Stimulated activated CD4-positive, alpha-beta T cell treated with anti-CD3 and anti-CD28 coated beads, TNF-alpha, amount 100 ng/mL, for 24 hours (primary cell): ENCODE measurements around the gene FRAS1.
"Not testable (repeated sequence)": the region's sequence is repeated elsewhere in the genome, so short reads cannot be mapped to it uniquely, and the experiment has no call there.

Experiments
- DNase-seq, 3 experiments: peaks; one replicate each; pipeline ENCODE4 v3.0.0-alpha.2; 2020; ENCODE audit warnings: low read depth in 3 of 3

Gene FRAS1

GRCh38 chr4:78208896-78209295 is 151.8 kb downstream of the FRAS1 start:
- not testable (repeated sequence) for DNase-seq

DNA sequence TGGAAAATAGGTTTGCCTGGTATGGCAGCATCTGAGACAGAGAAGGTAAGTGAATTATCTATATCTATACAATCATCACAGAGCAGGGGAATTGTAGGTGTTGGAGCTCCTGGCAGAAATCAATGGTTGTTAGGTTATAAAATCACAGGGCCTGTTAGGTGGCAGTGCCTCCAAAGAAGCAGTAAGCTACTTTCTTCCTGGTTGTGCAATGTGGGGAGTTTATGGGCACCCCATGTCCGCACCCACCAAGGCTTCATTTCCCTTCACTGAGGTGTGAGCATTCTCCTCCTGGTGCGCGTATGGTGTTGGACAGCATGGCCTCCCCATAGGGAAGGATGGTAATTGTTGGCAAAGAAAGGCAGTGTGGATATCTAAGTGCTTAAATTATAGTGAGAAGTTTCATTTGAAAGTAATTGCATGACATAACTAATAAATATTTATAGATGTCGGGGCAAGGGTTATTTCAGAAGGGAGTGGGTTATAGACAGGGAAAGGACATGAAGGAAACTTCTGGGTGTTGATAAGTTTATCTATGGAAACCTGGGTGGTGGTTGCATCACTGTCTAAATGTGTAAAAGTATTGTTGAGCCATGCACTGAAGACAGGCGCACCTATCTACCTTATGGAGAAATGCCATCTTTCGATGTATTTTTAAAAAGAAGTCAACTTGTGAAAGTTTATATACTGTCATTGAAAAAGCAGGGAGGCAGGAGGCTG is 153.7 kb downstream of the FRAS1 start:
- no peak for DNase-seq

DNA sequence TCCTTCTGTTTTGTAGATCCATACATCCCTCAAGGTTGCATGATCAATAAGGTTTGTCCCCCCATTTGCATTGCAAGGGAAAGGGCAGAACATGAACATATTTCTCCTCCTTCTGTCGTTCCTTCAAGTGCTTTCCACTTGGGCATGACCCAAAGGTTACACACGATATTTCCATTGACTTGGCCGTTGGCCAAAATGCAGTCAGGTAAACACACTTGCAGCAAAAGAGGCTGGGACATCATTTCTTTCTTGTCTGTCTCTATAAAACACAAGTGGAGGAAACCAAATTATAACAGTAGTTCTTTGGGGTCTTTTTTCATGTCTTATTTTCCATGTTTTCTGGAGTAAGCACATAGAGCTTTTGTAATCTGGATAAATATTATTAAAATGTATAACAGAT is 156.1 kb downstream of the FRAS1 start:
- DNase-seq: no peak

- DNase-seq: no peak
These were observed 157.0 kb downstream of the FRAS1 start for GRCh38 chr4:78214078-78214477.

DNA sequence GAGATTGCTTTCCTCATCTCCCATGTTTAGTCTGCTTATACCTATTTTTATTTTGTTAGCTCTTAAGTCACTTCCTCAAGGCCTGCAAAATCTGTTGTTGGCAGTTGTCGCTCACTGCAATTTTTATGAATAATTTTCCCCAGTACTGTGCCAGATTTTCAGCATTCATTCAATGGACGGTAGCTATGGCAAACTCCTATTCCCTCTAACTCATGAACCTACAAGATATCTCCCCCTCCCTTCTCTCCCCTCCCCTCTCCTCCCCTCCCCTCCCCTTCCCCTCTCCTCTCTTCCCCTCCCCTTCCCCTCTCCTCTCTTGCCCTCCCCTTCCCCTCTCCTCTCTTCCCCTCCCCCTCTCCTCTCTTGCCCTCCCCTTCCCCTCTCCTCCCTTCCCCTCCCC is 160.4 kb downstream of the FRAS1 start:
- no peak for DNase-seq

- DNase-seq: no peak
These were observed 161.1 kb downstream of the FRAS1 start for GRCh38 chr4:78218260-78218659.

DNA sequence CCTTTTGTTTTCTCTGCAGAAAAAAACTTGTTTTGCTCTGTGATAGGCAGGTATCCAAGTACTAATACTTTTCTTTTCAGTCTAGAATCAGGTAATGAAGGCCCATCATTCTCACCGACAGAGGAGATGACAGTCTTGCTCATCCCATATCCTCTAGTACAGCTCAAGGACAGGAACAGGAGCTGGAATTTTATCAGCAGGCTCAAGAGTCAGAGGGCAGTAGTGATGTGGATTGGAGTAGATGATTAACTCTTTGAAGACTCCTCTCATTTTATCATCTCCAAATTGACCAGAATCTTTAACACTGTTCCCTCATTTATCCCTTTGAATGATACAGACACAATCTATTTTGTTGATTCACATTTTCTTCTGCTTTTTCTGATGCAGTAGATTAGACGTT is 162.7 kb downstream of the FRAS1 start:
- DNase-seq: no peak

- DNase-seq: no peak
These were observed 163.2 kb downstream of the FRAS1 start for GRCh38 chr4:78220283-78220682.

GRCh38 chr4:78222575-78223186 is 165.6 kb downstream of the FRAS1 start:
- DNase-seq: no peak

GRCh38 chr4:78225236-78225635 is 168.1 kb downstream of the FRAS1 start:
- DNase-seq: no peak

GRCh38 chr4:78226279-78226678 is 169.2 kb downstream of the FRAS1 start:
- no peak for DNase-seq

- no peak for DNase-seq
These were observed 170.4 kb downstream of the FRAS1 start for GRCh38 chr4:78227411-78228057.

DNA sequence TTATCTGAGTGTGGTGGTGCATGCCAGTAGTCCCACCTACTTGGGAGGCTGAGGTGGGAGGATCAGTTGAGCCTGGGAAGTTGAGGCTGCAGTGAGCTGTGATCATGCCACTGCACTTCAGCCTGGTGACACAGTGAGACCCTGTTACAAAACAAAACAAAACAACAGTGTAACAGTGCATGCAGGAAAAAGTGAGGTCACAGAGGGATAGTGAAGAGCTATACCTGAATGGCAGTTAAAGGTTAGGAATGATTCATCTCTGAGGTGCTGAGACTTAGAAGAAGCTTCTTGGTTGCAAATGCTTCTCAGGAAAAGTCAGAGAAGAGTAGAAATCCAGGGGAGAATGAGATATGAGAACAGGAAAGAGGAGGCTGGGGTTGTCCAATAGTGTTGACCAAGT is 178.7 kb downstream of the FRAS1 start:
- no peak for DNase-seq

DNA sequence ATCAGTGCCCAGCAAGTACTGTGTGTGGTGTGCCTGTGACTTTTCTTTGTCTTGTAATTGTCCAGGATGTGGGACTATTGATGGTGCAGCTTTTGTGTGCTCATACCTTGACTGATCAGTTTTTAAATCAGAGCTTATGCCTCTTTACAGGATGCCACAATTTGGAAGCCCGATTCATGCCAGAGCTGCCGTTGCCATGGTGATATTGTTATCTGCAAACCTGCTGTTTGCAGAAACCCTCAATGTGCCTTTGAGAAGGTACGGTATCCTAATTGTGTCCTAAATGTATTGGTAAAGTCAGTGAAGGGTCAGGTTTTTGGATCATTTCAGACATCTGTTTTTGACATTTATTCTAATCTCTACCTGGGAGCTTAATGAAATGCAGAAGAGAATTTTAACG is 180.2 kb downstream of the FRAS1 start:
- no peak for DNase-seq

GRCh38 chr4:78242071-78242470 is 184.9 kb downstream of the FRAS1 start:
- DNase-seq: no peak

DNA sequence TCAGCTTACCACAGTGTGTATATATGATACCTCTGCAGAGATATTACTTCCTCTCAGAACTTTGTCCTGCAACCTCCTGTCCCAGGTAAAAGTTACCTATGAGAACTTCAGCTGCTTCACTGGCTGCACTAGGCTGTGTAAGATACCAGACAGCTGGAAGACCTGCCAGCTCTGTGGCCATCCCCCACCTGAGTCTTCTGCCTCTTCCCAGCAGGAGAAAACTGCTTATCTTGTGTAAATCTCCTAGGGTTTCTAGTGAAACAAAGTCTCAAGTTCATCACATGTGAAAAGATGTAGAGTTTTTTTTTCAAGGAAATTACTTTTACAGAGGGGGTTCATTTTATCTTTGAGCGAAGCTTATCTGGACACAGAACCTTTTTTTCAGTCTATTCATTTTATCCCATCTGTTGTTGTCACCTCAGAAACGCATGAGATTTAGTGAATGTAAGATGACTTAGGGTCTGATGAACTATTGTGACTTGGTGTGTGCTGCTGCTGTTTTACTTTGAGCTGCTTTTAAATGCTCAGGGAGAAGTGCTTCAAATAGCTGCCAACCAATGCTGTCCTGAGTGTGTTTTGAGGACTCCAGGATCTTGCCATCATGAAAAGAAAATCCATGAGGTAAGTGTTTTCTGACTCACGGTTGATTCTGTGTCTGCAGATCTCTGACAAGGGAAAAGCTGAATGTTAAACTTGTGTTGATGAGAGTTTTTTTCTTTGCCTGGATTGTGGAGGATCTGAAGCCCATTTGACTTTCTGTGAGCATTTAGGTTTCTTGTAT is 187.8 kb downstream of the FRAS1 start:
- no peak for DNase-seq

- DNase-seq: no peak
These were observed 190.6 kb downstream of the FRAS1 start for GRCh38 chr4:78247536-78248285.

GRCh38 chr4:78250500-78250899 is 193.4 kb downstream of the FRAS1 start:
- no peak for DNase-seq

- not testable (repeated sequence) for DNase-seq
These were observed 195.7 kb downstream of the FRAS1 start for GRCh38 chr4:78252773-78253172.

- no peak for DNase-seq
These were observed 197.8 kb downstream of the FRAS1 start for GRCh38 chr4:78254893-78255292.

GRCh38 chr4:78265006-78265405 is 207.9 kb downstream of the FRAS1 start:
- DNase-seq: no peak

DNA sequence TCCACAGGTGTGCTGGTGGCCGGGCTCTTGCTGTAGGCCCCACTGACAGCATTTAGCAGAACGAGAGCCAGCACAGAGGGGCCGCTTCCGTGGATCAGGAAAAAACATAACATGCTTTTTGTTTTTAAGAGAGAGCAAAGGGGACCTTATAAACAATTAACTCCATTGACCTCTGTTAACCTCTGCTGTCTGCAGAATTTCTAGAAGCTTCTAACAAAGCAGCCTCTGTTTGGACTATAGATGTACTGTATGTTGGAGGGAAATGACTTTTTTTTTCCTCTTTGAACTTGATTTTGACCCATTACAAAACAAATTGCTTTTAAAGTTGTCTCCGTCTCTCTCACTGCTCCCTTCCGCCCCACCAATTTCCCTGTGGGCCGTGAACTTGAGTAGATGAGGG is 210.7 kb downstream of the FRAS1 start:
- DNase-seq: no peak
